H1 (cell line): ENCODE data around the gene STX10.

Experiments
- BCL11A ChIP-seq, 2 experiments: IDR thresholded peaks; one replicate each; pipeline ENCODE4 v1.6.1; 2011; ENCODE audit warnings: low read depth in 2 of 2, low read length in 2 of 2, mild to moderate bottlenecking in 2 of 2
- CHD2 ChIP-seq: IDR thresholded peaks from 2 replicates; pipeline ENCODE4 v1.6.1; 2012; ENCODE audit warnings: low read length, improper control_type of control experiment
- EGR1 ChIP-seq: IDR thresholded peaks from 2 replicates; pipeline ENCODE4 v1.6.1; 2011; ENCODE audit warnings: low read depth, low read length, borderline replicate concordance
- EP300 ChIP-seq, 2 experiments: IDR thresholded peaks; 1 replicate in 1 of 2; 2 replicates in 1 of 2; pipeline ENCODE4 v1.6.1; 2011 to 2012; ENCODE audit warnings: low read depth in 2 of 2, low read length in 2 of 2, mild to moderate bottlenecking in 2 of 2, borderline replicate concordance in 1 of 2, inconsistent platforms in 1 of 2, moderate library complexity in 1 of 2
- NRF1 ChIP-seq: IDR thresholded peaks from 2 replicates; pipeline ENCODE4 v1.6.1; 2011; ENCODE audit warnings: mild to moderate bottlenecking, low read depth, low read length, improper control_type of control experiment
- POLR2A ChIP-seq, 2 experiments: IDR thresholded peaks; 1 replicate in 1 of 2; 2 replicates in 1 of 2; pipeline ENCODE4 v1.6.1; 2011; ENCODE audit warnings: low read depth in 2 of 2, low read length in 2 of 2, mild to moderate bottlenecking in 2 of 2; ENCODE audit errors: control extremely low read depth in 1 of 2
- RBBP5 ChIP-seq: IDR thresholded peaks from 2 replicates; pipeline ENCODE4 v1.7.1; 2012; ENCODE audit warnings: low read depth, mild to moderate bottlenecking, inconsistent platforms, low read length, moderate library complexity, borderline replicate concordance
- SP1 ChIP-seq: IDR thresholded peaks from 2 replicates; pipeline ENCODE4 v1.6.1; 2011; ENCODE audit warnings: low read depth, low read length
- TEAD4 ChIP-seq: IDR thresholded peaks from 2 replicates; pipeline ENCODE4 v1.6.1; 2012; ENCODE audit warnings: low read depth, low read length, inconsistent platforms, mixed read lengths
- YY1 ChIP-seq: IDR thresholded peaks from 2 replicates; pipeline ENCODE4 v1.6.1; 2011; ENCODE audit warnings: low read depth, mild to moderate bottlenecking, low read length
- ZNF274 ChIP-seq: IDR thresholded peaks from 2 replicates; pipeline ENCODE4 v1.7.0; 2012; ENCODE audit warnings: low read length, borderline replicate concordance; ENCODE audit errors: extremely low read depth
- TF ChIP-seq, protein P1 (sequence below), 3 experiments: IDR thresholded peaks; 1 replicate in 2 of 3; 2 replicates in 1 of 3; pipeline versions ENCODE4 v1.5.1 to v1.6.1; 2011; ENCODE audit warnings: low read length in 3 of 3, mild to moderate bottlenecking in 3 of 3, inconsistent platforms in 2 of 3, low read depth in 1 of 3, moderate library complexity in 1 of 3; ENCODE audit not compliant: insufficient read depth in 1 of 3; ENCODE audit errors: control extremely low read depth in 1 of 3
- TF ChIP-seq, protein P2 (sequence below): IDR thresholded peaks from 2 replicates; pipeline ENCODE4 v1.6.1; 2011; ENCODE audit warnings: low read depth, mild to moderate bottlenecking, low read length; ENCODE audit not compliant: insufficient read depth
- TF ChIP-seq, protein P3 (sequence below): IDR thresholded peaks from 2 replicates; pipeline ENCODE4 v1.6.1; 2012; ENCODE audit warnings: inconsistent platforms

DNA sequence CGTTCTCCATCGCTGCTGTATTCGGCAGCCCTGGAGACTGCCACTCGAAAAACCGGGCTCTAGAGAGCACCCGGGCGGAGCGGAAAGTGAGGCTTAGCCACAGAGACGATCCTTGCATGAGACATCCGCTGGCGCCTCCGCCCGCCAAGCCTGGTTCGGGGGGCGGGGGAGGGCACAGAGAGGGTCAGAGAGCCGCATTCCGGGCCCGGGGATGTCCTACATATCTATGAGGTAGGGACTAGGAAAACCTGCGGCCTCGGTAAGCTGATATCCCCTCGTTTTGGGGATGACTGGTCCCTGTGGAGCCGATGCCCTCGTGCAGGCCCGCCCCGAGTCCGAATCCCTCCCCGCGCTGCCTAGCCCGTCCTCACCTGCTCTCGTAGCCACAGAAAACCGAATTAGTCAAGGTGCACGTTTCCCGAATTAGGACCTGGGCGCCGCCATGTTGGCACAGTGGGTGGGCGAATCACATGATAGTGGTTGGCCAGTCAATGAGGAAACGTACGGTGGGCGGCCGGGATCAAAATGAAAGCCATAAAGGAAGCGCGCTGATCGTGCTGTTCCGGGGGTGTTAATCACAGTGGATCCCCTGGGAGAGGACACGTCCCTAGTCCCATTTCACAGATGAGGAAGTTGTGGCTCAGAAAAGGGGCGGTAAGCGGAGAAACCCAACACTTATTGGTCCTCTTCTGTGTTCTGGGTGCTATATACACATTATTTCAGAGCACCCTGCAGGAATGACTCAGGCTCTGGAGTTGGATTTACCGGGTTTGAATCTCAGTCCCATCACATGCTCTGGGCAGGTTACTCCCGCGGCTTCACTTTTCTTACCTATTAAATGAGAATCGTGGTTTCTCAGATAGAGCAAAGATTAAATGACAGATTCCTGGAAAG, 33.6 kb downstream of the STX10 start, which contains the start of gene TRMT1:
- TF ChIP-seq TEAD4 (no peak; the same call in 1 of the 2 replicates), POLR2A (IDR thresholded peaks at IDR 0.05; ENCODE audit: control extremely low read depth in 1 of 2, low read depth in 2 of 2, low read length in 2 of 2) (peak; percentile 73 to 89), BCL11A (IDR thresholded peaks at IDR 0.05; ENCODE audit: low read depth in 2 of 2, low read length in 2 of 2) (no peak), SP1 (peak; percentile 72), RBBP5 (no peak), EGR1 (peak; percentile 44; the same call in 1 of the 2 replicates), YY1 (peak; percentile 99), EP300 (IDR thresholded peaks at IDR 0.05; ENCODE audit: borderline replicate concordance in 1 of 2, low read depth in 2 of 2, low read length in 2 of 2) (no peak), ZNF274 (no peak), NRF1 (no peak), CHD2 (no peak)
- TF ChIP-seq, protein P1, sequence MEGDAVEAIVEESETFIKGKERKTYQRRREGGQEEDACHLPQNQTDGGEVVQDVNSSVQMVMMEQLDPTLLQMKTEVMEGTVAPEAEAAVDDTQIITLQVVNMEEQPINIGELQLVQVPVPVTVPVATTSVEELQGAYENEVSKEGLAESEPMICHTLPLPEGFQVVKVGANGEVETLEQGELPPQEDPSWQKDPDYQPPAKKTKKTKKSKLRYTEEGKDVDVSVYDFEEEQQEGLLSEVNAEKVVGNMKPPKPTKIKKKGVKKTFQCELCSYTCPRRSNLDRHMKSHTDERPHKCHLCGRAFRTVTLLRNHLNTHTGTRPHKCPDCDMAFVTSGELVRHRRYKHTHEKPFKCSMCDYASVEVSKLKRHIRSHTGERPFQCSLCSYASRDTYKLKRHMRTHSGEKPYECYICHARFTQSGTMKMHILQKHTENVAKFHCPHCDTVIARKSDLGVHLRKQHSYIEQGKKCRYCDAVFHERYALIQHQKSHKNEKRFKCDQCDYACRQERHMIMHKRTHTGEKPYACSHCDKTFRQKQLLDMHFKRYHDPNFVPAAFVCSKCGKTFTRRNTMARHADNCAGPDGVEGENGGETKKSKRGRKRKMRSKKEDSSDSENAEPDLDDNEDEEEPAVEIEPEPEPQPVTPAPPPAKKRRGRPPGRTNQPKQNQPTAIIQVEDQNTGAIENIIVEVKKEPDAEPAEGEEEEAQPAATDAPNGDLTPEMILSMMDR (IDR thresholded peaks at IDR 0.05; ENCODE audit: control extremely low read depth in 1 of 3, insufficient read depth in 1 of 3, low read depth in 1 of 3, low read length in 3 of 3), result no peak
- TF ChIP-seq, protein P2, sequence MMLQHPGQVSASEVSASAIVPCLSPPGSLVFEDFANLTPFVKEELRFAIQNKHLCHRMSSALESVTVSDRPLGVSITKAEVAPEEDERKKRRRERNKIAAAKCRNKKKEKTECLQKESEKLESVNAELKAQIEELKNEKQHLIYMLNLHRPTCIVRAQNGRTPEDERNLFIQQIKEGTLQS, result 0 out of 2 replicates have a peak, but pooled peaks have one; percentile 50
- TF ChIP-seq, protein P3, sequence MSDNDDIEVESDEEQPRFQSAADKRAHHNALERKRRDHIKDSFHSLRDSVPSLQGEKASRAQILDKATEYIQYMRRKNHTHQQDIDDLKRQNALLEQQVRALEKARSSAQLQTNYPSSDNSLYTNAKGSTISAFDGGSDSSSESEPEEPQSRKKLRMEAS, result peak; percentile 86
